ENCODE data around the gene PLPPR1.
A peak's percentile ranks its signal among the peaks of the same experiment; 100 is the strongest.
"Not testable (repeated sequence)": the region's sequence is repeated elsewhere in the genome, so short reads cannot be mapped to it uniquely, and the experiment has no call there.

The PLPPR1 gene

DNA sequence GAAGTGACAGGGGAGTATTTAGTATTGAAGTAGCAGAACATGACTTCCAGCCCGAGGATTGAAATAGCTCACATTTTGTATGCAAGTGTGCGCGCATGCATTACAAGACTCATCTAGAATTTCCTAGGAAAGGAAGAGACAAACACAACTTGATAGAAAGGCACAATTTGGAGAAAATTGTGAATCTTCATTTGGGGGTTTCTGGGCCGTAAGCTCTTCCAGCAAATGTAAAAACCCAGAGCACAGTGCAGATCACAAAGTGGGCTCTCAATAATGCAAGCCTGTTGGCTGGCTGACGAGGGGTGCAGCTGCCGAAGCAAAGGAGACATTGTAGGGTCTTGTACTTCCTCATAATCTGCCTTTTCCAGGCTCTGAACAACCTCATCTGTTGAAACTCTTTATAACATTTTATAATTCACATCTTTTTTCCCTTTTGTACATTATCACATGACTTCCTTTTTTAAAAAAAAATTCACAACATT lies 247.3 kb downstream of the PLPPR1 start:
- peak in 10 of 51 donors; percentile 0 to 68 (median 15) for DNase-seq

DNA sequence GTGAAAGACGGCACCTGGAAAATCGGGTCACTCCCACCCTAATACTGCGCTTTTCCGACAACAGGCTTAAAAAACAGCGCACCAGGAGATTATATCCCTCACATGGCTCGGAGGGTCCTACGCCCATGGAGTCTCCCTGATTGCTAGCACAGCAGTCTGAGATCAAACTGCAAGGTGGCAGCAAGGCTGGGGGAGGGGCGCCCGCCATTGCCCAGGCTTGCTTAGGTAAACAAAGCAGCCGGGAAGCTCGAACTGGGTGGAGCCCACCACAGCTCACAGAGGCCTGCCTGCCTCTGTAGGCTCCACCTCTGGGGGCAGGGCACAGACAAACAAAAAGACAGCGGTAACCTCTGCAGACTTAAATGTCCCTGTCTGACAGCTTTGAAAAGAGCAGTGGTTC lies 262.5 kb downstream of the PLPPR1 start:
- DNase-seq, result not testable (repeated sequence)

DNA sequence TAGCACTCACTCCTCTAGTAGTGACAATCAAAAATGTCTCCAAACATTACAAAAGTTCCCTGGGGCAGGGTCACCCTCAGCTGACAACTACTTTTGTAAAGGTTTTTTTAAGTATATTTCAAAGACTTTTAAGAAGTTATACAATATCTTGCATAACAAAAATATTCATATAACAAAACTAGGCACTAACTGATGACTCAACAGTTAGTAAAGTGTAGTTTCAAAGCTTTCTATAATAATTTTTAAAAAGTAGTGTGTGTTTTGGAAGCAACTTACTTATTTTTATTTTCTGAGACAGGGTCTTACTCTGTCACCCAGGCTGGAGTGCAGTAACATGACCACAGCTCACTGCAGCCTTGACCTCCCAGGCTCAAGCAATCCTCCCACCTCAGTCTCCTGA lies 271.4 kb downstream of the PLPPR1 start:
- no peak for DNase-seq

DNA sequence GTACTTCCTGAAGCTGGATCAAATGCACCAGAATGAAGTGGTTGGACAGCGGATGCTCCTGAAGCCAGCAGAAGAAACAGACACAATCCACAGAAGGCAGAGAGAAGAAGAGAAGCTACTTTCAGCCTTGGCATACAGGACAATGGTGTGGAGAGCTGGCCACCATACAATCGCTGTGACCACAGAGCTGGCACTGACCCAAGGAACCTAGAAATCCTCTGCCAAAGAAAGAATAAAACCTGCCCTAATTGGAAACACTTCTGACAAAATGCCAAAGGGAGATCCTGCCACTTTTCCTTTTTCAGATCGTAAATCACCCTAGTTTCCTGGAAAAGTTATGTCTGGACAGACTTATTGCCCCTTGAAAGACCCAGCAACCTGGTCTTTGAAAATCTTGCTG lies 278.5 kb downstream of the PLPPR1 start:
- DNase-seq, result no peak

DNA sequence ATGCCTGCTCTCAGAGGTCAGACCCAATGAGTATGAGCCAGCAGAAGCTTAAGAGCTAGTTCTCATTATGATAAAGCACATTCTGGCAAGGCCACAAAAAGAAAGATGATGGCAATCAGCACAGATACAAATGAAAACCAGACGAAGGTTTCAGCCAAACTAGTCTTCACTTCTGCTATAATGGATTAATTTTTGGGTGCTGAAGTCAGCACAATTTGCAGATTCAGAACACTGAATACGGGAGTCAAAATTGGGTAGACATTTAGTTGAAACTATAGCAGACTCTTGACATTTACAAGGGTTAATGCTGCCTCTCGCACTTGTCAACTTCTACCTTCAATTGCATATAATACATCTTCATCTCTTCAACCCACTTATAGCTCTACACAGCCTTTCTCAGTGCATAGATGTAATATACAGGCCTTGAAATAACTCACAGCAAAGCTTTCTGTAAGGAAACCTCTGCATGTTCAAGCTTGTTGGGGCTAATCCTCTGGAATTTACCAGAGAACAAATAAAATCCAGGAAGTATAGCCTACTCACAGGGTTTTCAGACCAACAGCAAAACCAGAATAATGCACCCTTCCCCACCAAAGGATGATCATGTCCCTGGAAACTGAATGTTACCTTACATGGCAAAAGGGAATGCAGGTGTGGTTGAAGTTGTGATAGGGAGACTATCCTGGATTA lies 279.1 kb downstream of the PLPPR1 start:
- no peak for DNase-seq

DNA sequence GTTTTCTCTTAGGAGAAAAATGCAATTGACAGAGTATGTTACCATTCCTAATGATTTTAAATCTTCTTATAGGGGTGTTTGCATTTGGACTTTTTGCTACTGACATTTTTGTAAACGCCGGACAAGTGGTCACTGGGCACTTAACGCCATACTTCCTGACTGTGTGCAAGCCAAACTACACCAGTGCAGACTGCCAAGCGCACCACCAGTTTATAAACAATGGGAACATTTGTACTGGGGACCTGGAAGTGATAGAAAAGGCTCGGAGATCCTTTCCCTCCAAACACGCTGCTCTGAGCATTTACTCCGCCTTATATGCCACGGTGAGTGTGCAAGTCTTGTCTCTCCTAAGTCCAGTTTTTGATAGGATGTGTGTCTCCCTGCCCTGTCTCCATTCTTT lies 280.6 kb downstream of the PLPPR1 start:
- DNase-seq, result peak in 2 of 51 donors; percentile 7 to 10

DNA sequence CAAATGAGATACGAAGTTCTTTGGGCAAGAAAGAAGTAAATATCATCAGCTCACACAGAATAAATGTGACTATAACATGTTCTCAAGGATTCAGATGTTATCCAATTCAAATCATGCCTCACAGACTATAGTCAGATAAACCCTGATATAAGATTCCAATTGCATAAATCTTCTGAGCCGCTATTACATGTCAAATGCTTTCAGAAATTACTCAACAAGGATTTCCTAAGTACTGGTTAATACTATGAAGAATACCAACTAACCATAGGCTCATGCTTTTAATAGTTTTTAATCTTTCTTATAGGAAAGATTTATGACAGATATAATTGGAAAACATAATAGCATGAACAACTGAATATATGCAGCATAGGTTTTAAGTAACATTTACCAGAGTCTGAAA lies 282.7 kb downstream of the PLPPR1 start:
- DNase-seq, result no peak

DNA sequence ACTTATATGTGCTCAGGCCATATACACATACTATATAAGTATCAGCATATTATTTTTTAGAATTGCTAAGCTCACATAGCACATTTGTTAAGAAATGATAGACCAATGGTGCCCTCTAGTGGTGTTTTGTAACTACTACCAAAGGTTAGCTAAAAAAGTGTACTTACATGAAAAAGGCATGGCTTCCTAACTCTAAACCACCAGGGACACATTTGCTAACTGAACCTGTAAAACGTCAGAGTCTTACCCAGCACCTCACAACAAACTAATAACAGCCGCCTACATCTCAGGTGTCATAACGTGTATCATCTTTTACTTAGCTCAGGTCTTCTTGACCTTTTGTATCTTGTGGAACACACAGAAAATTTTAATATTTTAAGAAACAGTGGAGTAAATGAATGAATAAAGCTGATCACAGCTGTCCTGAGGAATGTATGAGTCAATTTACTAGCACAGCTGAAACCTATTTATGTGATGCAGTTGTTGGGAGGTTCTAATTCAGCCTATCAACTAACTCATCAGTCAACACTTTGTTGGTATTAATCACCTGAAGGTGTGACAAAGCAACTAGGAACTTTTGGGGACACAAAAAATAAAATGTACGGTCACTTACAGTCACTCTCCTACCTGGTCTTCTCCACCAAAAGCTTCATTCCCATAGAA lies 283.4 kb downstream of the PLPPR1 start:
- DNase-seq, result peak in 3 of 51 donors; percentile 7 to 71 (median 19)

DNA sequence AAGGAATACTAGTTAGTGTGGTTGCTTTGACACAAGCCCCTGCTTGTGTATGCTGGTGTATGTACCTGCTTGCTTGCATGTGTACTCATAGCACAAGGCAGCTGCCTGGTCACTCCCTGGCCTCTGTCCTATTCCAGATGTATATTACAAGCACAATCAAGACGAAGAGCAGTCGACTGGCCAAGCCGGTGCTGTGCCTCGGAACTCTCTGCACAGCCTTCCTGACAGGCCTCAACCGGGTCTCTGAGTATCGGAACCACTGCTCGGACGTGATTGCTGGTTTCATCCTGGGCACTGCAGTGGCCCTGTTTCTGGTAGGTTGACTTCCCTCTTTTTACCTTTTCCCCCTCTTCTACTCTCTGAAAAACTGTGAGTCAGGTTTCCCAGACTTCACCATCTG lies 284.1 kb downstream of the PLPPR1 start:
- DNase-seq, result no peak

DNA sequence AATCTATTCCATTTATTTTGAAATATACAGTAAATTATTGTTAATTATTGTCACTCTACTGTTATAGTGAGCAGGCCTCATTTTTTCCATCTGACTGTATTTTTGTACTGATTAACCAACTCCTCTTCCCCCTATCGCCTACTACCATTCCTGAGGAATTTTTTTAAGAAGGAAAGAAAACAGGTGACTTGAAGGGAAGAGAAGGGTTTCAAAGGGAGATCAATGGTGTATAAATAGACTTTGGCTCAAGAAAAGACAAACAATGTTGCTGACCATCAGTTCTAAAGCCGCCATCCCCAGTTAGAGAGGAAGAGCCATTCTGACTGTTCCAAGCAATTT lies 286.6 kb downstream of the PLPPR1 start:
- no peak for DNase-seq

DNA sequence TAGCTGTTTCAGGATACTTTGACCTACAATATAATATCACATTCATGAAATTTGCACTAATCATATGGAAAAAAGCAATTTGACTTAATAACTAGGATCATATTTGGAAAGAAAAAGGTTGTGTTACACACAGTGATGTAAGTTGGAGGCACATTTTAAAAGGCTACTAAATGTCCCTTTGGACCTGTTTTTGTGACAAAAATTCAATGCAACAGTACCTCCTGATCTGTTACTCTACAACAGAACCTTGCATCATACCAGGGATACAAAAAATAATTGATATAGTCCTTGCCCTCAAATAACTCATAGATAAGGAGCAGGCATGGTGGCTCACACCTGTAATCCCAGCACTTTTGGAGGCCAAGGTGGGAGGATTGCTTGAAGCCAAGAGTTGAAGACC lies 289.2 kb downstream of the PLPPR1 start:
- DNase-seq, result no peak

DNA sequence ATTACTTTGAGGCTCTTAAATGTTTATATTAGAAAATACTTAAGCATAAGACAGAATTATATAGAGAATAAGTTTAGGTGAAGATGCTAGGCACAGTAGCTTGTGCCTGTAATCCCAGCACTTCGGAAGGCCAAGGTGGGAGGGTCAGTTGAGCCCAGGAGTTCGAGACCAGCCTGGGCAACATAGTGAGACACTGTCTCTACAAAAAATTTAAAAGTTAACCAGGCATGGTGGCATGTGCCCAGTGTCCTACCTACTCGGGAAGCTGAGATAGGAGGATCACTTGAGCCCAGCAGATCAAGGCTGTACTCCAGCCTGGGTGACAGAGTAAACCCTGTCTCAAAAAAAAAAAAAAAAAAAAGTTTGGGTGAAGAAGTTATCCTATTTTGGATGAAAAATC lies 294.6 kb downstream of the PLPPR1 start:
- no peak for DNase-seq

DNA sequence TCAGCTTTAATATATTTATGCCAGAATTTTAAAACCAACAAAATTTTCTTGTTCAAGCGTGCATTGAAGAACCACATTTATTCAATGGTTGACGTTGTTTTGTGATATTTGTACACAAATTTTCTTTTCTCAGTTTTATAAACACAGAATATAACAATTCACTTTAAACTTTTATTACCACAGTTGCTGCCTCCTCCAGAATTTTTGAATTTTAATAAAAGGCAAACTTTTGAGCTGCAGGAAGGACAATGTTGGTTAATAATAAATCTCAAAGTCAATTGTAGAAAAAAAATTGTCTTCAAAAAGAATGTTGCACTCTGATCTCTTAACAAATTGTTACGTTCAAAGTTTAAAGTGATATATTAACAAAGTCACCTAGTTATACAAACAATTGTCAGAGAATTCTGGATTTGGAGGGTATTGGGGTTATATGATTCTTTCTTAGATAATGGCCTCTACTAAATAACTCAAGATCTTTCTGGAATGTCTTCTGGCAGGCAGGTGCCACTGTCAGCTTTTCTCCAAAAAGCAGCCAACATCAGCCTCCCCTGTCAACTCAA lies 295.8 kb downstream of the PLPPR1 start:
- DNase-seq, result no peak

DNA sequence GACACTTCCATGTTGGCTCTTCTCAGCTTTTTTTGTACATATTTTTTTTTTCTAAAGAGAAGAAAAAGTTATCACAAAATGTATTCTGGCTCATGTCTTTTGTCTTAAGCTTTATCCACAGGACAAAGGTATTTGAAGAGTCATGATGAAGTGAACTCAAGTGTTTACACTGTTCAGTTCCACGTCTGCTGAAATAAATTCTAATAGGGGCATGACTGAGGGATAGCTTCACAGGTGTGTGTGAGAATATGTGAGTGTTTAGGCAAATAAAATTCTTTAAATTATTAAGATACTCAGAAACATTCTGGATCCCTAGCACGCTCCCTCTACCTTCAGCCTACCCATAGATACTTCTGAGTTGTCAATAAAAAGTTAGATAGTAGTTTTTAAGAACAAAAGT lies 296.5 kb downstream of the PLPPR1 start:
- DNase-seq, result no peak

DNA sequence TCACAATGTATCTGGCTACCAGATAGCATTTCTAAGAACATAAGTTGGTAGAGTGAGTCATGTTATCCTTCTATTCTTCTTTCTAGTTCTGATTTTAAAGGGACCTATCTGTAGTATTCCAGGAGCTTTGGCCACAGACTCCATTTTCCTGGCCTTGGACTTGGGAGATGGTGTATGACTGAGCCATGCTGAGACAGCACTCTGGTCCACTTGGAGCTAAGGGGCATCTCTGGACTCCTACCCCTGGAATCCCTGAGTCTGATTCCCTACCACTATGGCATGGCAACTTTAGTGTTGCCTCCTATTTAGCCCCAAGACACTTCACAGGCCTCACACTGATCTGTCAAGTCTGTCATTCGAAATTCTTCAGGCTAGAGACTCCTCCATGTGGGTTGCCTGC lies 297.5 kb downstream of the PLPPR1 start:
- DNase-seq, result no peak

DNA sequence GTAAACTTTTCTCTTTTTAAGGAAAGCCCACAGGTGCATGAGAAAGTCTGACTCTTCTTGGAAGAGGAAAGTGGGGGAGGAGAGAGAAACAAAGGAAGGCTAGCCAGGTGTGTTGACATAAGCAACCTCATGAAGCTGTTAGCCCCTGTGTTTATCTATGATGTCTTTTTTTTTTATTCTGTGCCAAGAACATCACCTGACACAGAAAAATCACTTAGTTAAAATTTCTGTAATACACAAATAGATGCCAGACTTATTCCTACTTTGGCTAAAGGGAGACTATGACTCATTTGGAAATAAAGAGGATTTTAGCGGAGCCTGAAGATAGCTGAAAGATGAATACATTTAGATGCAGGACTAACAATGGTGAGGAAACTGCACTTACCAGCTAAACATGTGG lies 298.0 kb downstream of the PLPPR1 start:
- DNase-seq, result no peak

DNA sequence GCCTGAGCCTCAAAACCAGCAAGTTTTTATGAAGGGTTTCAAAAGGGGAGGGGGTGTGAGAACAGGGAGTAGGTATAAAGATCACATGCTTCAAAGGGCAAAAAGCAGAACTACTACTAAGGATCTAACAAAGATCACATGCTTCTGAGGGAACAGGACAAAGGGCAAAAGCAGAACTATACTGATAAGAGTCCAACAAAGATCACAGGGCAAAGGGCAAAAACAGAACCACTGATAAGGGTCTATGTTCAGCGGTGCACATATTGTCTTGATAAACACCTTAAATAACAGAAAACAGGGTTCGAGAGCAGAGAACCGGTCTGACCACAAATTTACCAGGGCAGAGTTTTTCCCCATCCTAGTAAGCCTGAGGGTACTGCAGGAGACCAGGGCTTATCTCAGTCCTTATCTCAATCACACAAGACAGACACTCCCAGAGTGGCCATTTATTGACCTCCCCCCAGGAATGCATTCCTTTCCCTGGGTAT lies 298.9 kb downstream of the PLPPR1 start:
- not testable (repeated sequence) for DNase-seq

DNA sequence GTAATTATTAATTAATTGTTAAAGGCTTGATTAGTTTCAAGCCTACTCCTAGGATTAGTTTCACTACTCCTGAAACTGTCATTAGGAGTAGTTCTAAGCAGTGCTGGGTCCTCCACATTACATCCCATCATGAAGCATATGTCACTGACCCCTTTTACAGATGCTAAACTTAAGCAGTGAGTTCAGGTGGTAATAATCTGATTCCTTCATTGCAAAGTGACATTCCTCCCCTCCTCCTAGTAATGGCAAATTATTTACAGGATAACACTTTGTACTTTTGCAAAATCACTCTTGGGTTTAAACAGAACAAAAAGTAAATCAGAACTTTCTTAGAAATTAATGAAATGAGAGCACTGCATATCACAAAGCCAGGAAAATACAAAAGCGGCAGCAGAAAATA lies 303.8 kb downstream of the PLPPR1 start:
- no peak for DNase-seq

DNA sequence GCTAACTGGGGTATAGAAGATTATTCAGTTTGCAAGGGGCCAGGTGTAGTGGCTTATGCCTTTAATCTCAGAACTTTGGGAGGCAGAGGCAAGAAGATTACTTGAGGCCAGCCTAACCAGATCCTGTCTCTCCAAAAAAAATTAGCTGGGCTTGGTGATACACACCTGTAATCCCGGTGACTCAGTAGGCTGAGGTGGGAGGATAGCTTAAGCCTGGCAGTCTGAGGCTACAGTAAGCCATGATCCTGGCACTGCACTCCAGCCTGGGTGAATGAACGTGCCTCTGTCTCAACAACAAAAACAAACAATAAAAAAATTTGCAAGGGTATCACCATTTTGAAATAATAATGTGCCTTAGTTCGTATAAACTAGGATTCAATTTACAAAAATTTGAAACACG lies 305.0 kb downstream of the PLPPR1 start:
- DNase-seq, result no peak

DNA sequence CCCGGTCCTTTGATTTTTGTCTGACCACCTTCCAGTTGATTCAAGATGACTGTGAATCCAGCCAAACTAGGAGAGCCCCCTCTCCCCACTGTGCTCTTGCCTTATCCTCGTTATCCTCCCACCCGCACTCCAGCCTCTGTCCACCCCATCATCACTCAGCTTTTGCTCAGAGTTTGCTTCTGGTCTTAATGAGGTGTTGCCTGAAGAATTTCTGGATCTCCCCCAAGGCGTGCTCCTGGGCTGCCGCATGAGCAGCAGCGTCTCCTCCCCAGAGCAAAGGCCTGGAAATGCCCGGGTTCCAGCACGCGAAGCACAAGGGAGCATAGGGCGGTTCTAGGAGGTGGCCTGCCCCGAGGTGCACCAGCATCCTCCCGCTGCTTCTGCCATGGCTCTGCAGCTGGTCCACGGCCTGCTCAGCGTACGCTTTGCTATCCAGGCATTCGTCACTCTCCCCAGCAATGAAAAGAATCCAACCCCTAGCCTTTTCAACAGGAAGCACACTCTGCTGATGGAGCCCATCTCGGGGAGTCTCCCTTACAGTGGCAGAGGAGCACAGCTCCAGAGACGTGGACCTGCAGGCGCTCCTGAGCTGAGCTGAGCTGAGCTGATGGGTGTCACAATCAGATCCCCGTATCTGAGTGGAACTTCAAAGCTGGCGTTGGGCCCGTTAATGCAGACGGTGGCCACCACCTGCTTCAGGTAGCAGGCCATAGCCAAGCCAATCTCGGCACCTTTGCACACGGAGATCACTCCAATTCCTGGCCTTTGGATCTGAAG lies 305.6 kb downstream of the PLPPR1 start:
- DNase-seq, result no peak

DNA sequence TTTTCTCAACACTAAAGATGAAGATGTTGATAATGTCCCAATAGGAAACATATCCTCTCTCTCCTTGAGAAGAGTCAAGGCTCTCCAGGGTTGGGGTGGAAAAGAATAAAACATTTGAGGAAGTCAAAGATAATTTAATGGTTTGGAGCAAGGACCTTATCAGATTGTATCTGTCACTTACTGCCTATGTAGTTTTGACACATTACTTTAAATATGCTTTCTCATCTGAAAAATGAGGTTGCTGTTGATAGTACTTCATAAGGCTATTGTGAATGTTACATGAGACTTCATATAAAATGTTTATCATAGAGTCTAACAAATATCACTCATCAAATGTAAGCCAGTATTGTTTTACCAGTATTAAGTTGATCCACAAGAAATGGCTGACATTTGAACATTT lies 307.6 kb downstream of the PLPPR1 start:
- DNase-seq, result no peak

DNA sequence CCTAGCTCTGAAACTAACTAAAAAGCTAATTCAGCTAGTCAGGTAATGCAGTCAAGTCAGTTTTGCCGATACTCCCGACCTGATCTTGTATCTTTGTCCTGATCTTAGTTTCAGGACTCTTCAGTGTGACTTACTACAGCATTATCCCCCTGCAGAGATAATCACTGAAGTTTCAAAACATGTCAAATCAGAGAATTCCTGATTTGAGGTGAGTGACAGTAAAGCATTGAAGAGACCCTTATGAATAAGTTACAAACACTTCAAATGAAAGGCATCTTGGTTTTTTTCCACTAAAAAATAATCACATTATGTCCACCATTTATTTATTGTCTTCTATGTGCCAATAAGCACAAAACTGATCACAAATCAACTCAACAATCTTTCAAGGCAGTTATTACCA lies 308.7 kb downstream of the PLPPR1 start:
- no peak for DNase-seq
